CD4-positive, alpha-beta T cell treated with Interleukin-4 for 1 hour (primary cell): ENCODE data around the gene ITGA7.

Source experiments
- DNase-seq, 2 donors: peaks; one replicate each; pipeline ENCODE4 v3.0.0-alpha.2; 2020 to 2022

Gene ITGA7, protein sequence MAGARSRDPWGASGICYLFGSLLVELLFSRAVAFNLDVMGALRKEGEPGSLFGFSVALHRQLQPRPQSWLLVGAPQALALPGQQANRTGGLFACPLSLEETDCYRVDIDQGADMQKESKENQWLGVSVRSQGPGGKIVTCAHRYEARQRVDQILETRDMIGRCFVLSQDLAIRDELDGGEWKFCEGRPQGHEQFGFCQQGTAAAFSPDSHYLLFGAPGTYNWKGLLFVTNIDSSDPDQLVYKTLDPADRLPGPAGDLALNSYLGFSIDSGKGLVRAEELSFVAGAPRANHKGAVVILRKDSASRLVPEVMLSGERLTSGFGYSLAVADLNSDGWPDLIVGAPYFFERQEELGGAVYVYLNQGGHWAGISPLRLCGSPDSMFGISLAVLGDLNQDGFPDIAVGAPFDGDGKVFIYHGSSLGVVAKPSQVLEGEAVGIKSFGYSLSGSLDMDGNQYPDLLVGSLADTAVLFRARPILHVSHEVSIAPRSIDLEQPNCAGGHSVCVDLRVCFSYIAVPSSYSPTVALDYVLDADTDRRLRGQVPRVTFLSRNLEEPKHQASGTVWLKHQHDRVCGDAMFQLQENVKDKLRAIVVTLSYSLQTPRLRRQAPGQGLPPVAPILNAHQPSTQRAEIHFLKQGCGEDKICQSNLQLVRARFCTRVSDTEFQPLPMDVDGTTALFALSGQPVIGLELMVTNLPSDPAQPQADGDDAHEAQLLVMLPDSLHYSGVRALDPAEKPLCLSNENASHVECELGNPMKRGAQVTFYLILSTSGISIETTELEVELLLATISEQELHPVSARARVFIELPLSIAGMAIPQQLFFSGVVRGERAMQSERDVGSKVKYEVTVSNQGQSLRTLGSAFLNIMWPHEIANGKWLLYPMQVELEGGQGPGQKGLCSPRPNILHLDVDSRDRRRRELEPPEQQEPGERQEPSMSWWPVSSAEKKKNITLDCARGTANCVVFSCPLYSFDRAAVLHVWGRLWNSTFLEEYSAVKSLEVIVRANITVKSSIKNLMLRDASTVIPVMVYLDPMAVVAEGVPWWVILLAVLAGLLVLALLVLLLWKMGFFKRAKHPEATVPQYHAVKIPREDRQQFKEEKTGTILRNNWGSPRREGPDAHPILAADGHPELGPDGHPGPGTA

DNA sequence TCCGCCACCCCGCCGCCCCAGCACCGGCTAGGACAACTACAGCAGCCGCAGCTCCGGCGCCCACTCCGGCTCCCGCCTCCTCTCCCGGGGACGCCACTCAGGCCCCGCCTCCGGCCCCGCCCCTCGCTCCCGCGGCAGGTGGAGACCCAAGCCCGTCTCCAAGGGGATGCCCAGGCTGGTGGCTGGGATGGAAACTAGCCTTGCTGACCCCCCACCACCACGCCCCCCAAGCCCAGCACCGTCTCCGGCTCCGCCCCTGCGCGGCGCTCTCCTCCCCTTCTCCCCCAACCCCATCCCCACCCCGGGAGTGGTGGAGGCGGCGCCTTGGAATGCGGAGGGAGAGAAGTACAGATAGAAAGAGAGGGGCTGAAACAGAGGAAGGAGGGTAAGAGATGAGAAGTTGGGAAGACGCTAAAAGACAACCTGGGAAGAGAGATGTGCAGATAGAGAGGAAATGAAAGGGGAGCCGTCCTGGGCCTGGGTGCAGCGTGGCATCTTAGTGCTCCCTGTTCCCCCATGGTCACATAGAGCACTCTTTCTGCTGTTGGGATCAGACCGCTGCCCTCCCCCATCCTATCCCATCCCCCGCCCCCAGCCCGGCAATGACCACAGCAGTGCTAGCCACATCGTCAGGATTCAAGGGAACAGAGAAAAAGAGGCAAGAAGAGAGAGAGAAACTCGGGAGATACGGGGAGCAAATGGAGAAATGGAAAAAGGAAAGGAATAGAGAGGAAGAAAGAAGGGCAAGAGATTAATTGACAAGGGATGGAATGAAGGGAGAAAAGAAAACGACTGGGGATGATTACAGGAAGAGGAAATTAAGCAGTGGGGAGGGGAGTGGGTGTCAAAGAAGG, at the start of gene ITGA7:
TSS of gene ITGA7 (minus strand) at position 64 of the 854 bp plus-strand sequence. CDS start 222 bp downstream, outside the sequence.
- peak; percentile 49 to 61 for DNase-seq

DNA sequence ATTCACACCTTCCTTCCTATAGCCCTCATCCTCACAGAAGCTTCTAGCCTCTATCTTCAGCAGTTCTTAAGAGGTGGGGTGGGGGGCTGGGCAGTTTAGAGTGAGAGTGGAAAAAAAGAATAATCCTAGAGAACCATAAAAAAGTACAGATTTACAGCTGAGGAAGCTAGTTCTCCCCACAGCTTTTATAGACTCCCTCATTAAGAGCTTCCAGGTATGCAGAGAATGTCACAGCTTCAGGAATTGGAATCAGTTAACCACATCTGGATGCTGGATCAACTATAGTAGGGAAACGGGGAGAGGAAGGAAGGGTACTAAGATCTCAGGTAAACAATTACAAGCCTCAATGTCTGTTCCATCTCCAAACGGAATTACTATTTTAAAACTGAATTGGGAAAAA, 47.5 kb upstream of the ITGA7 start:
- no peak for DNase-seq

- no peak for DNase-seq
Measured at GRCh38 chr12:55748230-55748993, 40.7 kb upstream of the ITGA7 start.

GRCh38 chr12:55746913-55747231, 39.2 kb upstream of the ITGA7 start:
- DNase-seq, result no peak

DNA sequence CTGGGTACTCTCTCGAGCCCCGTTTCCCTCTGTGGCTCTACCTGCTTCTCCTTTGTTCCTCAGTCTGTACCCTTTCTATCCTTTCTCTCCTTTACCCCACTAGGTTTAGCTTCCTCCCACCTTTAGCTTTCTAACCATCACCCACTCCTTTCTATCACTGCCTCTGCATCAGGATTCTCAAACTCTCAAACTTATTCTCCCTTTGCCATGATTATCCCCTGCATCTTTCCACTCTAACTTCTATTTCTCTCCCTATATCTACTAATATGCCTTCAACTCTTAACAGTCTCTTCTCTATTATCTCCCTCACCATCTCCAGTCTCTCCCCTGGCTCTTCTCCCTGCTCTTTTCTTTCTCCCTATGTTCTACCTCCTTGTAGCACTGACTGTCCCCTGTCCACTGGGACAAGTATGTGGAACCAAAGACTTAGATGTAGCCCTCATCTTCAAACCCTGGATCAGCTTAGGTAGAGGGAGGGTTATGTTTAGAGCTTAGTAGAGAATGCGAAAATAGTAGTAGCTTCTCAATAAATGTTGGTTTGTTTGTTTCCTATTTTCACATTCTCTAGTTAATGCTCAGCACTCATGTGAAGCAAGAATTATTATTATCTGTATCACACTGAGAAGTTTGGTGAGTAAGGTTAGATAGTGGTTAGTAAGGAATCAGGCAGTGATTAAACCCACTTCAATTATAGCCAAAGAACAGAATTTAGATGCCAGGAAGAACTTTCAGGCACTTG, 38.6 kb upstream of the ITGA7 start:
- no peak for DNase-seq

- DNase-seq, result no peak
Measured at GRCh38 chr12:55745361-55746173, 37.9 kb upstream of the ITGA7 start.

DNA sequence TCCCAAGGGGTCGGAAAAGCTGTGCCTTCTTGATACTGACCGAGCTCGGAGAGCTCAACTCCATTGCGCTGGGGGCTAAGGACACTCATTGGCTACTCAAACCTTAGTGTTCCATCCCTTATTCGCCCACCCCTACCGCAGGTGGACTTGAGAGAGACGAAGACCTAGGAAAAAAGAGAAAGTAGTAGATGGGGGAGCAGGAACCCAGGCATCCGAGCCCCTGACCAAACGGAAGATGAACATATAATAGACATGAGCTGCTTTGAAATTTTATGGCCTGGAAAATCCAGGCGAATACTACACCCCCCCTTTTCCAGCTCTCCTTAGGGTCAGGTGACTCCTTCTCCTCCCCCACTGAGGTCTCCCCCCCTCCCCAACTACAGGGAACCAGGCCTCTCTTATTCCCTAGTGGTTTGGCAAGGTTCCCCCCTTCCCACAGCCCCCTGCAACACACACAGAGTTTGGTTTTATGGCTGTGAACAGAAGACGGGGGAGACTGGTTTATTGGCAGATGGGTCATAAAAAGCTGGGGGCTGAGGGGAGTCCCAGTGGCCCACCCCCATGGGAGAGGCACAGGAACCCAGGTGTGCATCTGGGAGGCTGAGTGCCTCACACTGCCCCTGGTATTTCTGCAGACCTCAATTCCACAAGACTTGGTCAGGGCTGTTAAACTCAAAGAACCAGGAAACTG, 36.8 kb upstream of the ITGA7 start:
- DNase-seq, result no peak

GRCh38 chr12:55743406-55744339, 36.0 kb upstream of the ITGA7 start:
- DNase-seq, result peak; percentile 45 to 49

DNA sequence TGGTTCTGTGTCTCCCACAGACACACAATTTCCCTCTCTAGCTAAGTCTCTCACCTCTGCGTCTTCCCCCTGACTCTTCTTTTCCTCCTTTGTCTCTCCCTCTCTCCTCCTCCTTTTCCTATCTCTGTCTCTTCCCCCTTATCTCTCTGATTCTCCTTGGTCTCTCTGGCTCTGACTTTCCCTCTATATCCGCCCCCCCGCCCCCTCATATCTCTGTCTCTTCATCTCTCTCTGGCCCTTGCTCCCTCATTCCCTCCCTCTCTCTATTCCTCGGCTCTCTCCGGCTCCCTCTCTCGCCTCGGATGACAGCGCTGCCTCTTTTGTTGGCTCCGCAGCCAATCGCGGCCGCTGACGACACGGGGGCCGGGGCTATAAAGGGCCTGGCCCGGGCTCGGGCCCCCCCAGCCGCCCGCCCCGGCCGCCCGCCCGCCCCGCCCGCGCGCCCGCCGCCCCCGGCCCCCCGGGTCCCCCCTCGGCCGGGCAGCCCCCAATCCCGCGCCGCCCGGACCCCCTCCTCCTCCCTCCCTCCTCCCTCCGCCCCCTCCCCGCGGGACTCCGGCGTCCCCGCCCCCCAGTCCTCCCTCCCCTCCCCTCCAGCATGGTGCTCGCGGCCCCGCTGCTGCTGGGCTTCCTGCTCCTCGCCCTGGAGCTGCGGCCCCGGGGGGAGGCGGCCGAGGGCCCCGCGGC, 35.2 kb upstream of the ITGA7 start, which contains the start of gene GDF11:
TSS of gene GDF11 (plus strand) at position 404 of the 687 bp plus-strand sequence. CDS start at position 599, 195 bp downstream.
- DNase-seq, result peak; percentile 73 to 80

DNA sequence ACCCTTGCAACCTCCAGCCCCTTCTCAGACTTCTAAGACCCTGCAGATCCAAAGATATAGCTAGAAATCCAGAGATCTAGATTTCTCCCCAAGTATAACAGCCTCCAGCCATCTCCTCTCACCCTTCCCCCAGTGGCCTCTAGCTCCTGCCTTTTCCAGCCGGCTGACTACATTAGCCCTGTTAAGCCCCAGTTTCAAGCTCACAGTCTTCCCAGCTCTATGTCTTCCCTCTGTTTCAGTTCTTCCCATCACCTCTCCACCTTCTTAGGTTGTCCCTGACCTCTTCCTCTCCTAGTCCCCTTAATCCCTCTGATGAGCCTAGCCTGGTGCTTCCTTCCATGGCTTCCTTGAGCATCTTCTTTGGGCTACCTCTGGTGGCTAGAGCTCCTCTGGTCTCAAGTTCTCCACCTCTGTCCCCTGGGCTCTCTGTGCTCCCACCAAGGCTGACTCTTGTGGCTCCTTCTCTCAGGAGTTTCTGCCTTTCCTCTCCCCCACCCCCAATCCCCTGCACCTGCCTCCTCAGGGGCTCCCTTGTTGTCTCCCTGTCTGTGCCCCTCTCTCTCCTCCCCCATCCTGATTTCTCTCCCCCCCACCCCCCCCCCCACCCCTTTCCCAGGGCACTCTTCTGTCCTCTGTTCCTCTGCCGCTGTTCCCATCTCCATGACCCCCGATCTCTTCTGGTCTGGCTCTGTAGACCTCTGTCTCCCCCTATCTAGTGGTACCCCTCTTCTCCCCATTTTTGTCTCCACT, 34.4 kb upstream of the ITGA7 start:
- no peak for DNase-seq

- DNase-seq, result no peak
Measured at GRCh38 chr12:55739025-55739378, 31.3 kb upstream of the ITGA7 start.

DNA sequence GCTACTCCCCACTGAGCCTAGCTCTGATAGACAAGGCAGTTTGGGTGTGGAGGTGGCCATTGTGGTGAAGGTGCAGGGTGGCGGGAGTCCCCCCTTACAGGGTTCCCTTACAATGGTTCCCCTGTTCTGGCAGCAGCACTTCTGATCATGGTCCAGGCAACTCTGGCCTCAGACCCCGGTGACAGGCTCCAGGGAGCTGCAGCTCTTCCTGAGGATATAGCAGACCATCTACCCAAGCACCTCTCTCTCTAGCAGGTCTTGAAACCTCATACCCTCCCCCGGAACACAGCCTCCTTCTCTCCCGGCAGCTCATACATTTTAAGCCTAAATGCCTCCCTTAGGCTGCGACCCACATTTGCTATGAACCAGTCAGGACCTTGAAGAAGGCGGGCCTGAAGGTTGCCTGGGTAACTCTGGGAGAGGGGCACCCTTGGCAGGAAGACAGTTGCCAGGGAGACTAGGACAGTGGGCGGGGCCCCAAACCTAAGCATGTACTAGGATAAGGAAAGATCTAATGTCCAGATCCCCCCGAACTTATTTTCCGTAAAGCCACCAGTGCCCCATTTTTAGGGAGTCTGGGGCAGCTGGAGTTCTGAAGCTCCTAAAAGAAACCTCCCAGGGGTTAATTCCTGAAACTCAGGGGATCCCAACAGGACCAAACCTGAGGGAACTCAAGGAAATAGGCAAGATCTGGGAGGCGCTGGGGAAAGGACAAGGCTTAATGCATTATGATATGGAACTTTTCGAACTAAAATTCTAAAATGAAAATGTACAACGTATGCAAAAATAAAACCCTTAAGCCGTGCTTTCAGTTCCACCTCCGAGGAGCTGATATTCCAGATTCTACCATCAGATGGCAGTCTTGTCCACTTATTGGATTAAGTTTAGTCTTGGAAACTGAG, 30.7 kb upstream of the ITGA7 start:
- DNase-seq, result peak; percentile 82 to 91

GRCh38 chr12:55737581-55738122, 29.9 kb upstream of the ITGA7 start:
- no peak for DNase-seq

GRCh38 chr12:55736780-55737580, 29.3 kb upstream of the ITGA7 start:
- DNase-seq, result peak; percentile 67 to 68
